Mesenchymal stem cell (in vitro differentiated cells and primary cell): ENCODE results near the gene KRT6C.

Experiments
- DNase-seq: peaks from one replicate; pipeline ENCODE4 v3.0.0-alpha.2; 2013
- H2AFZ ChIP-seq: one replicate; pipeline ENCODE4 v1.6.1; 2013; ENCODE audit warnings: low read depth, mild to moderate bottlenecking, control low read depth, inconsistent platforms, low read length, moderate library complexity
- H2AK5ac ChIP-seq: 2 replicates; pipeline ENCODE4 v1.6.1; 2013; ENCODE audit warnings: low read length, moderate library complexity, mild to moderate bottlenecking, inconsistent platforms; ENCODE audit not compliant: severe bottlenecking
- H2BK120ac ChIP-seq: one replicate; pipeline ENCODE4 v1.6.1; 2013; ENCODE audit warnings: low read depth, mild to moderate bottlenecking, inconsistent platforms, low read length, moderate library complexity
- H2BK12ac ChIP-seq, 2 experiments: one replicate each; pipeline ENCODE4 v1.6.1; 2013; ENCODE audit warnings: inconsistent platforms in 2 of 2, low read length in 2 of 2, mild to moderate bottlenecking in 2 of 2, moderate library complexity in 2 of 2, control low read depth in 1 of 2
- H2BK15ac ChIP-seq: one replicate; pipeline ENCODE4 v1.6.1; 2013; ENCODE audit warnings: mild to moderate bottlenecking, low read depth, inconsistent platforms; ENCODE audit not compliant: poor library complexity, severe bottlenecking
- H2BK5ac ChIP-seq: 2 replicates; pipeline ENCODE4 v1.6.1; 2013; ENCODE audit warnings: low read depth, mild to moderate bottlenecking, low read length, control low read depth, inconsistent platforms; ENCODE audit not compliant: poor library complexity, severe bottlenecking
- H3K14ac ChIP-seq, 2 experiments: one replicate each; pipeline ENCODE4 v1.6.1; 2013; ENCODE audit warnings: inconsistent platforms in 2 of 2, low read length in 2 of 2, control low read depth in 1 of 2, mild to moderate bottlenecking in 1 of 2, moderate library complexity in 1 of 2
- H3K18ac ChIP-seq, 2 experiments: one replicate each; pipeline ENCODE4 v1.6.1; 2013; ENCODE audit warnings: inconsistent platforms in 2 of 2, low read length in 2 of 2, control low read depth in 1 of 2, low read depth in 1 of 2, mild to moderate bottlenecking in 1 of 2
- H3K23ac ChIP-seq, 2 experiments: one replicate each; pipeline ENCODE4 v1.6.1; 2013; ENCODE audit warnings: inconsistent platforms in 2 of 2, low read length in 2 of 2, mild to moderate bottlenecking in 2 of 2, moderate library complexity in 2 of 2, control low read depth in 1 of 2
- H3K27ac ChIP-seq: 2 replicates; pipeline ENCODE4 v1.5.1; 2013; ENCODE audit warnings: mild to moderate bottlenecking, moderate library complexity, low read length, control low read depth, inconsistent platforms; ENCODE audit not compliant: poor library complexity, severe bottlenecking
- H3K27me3 ChIP-seq, 2 experiments: 2 replicates each; pipeline versions ENCODE4 v1.6.1 to v1.7.0; 2013; ENCODE audit warnings: low read length in 2 of 2, mild to moderate bottlenecking in 2 of 2, moderate library complexity in 2 of 2, control low read depth in 1 of 2, inconsistent platforms in 1 of 2; ENCODE audit not compliant: control insufficient read depth in 1 of 2, insufficient read depth in 1 of 2
- H3K36me3 ChIP-seq, 2 experiments: 2 replicates each; pipeline versions ENCODE4 v1.6.1 to v1.7.0; 2013; ENCODE audit warnings: low read length in 2 of 2, control low read depth in 1 of 2, inconsistent platforms in 1 of 2, low read depth in 1 of 2, mild to moderate bottlenecking in 1 of 2; ENCODE audit not compliant: insufficient read depth in 2 of 2, control insufficient read depth in 1 of 2
- H3K4ac ChIP-seq, 2 experiments: one replicate each; pipeline ENCODE4 v1.6.1; 2013; ENCODE audit warnings: inconsistent platforms in 2 of 2, low read length in 2 of 2, mild to moderate bottlenecking in 2 of 2, moderate library complexity in 2 of 2, control low read depth in 1 of 2, low read depth in 1 of 2
- H3K4me1 ChIP-seq: 2 replicates; pipeline ENCODE4 v1.6.1; 2013; ENCODE audit warnings: low read depth, low read length, control low read depth; ENCODE audit not compliant: control insufficient read depth, insufficient read depth
- H3K4me2 ChIP-seq: 2 replicates; pipeline ENCODE4 v1.6.1; 2013; ENCODE audit warnings: low read length, mild to moderate bottlenecking, inconsistent platforms; ENCODE audit not compliant: poor library complexity, severe bottlenecking
- H3K4me3 ChIP-seq, 2 experiments: 2 replicates each; pipeline versions ENCODE4 v1.5.1 to v1.7.0; 2013; ENCODE audit warnings: low read length in 2 of 2, mild to moderate bottlenecking in 2 of 2, control low read depth in 1 of 2, low read depth in 1 of 2; ENCODE audit not compliant: insufficient read depth in 1 of 2
- H3K79me1 ChIP-seq: replicated peaks from 2 replicates; pipeline ENCODE4 v1.6.1; 2013; ENCODE audit warnings: mild to moderate bottlenecking, control low read depth, low read length, inconsistent platforms; ENCODE audit not compliant: poor library complexity, severe bottlenecking
- H3K9ac ChIP-seq: 2 replicates; pipeline ENCODE4 v1.7.0; 2013; ENCODE audit warnings: mild to moderate bottlenecking, low read length, moderate library complexity
- H3K9me3 ChIP-seq: 2 replicates; pipeline ENCODE4 v1.7.0; 2013; ENCODE audit warnings: mild to moderate bottlenecking, low read length; ENCODE audit not compliant: control insufficient read depth
- H4K8ac ChIP-seq: one replicate; pipeline ENCODE4 v1.6.1; 2013; ENCODE audit warnings: inconsistent platforms, mild to moderate bottlenecking, low read length, moderate library complexity
- H4K91ac ChIP-seq: one replicate; pipeline ENCODE4 v1.6.1; 2013; ENCODE audit warnings: mild to moderate bottlenecking, low read length, inconsistent platforms
- WGBS: methylation state at CpG from one replicate; pipeline ENCODE4 v1.1.7; 2013; ENCODE audit warnings: mixed read lengths; 5-methylcytosine and 5-hydroxymethylcytosine counted together

Gene KRT6C

GRCh38 chr12:52440821-52441319, 32.7 kb downstream of the KRT6C start:
- Histone ChIP-seq H3K23ac (no peak overlapping the region), H3K18ac (no peak overlapping the region), H2BK5ac (no peak overlapping the region), H3K27me3 (peaks cover 23 to 27% of the 10 kb centered on the region in 2 experiments), H3K14ac (no peak overlapping the region), H2AK5ac (no peak overlapping the region), H3K9ac (peak overlapping the region; percentile 6), H3K4me1 (no peaks in the 10 kb centered on the region), H2BK12ac (no peak overlapping the region), H2BK15ac (no peak overlapping the region), H4K91ac (no peak overlapping the region), H2BK120ac (no peak overlapping the region), H3K36me3 (no peaks in the 10 kb centered on the region), H3K4ac (no peak overlapping the region), H4K8ac (no peak overlapping the region), H2AFZ (no peak overlapping the region), H3K9me3 (no peaks in the 10 kb centered on the region), H3K4me3 (no peak overlapping the region), H3K79me1 (no peaks in the 10 kb centered on the region), H3K4me2 (no peak overlapping the region), H3K27ac (no peak overlapping the region)
- WGBS, result 91% methylated on average over 5 of the region's 5 CpGs
- peak; percentile 17 for DNase-seq

- Histone ChIP-seq H3K4me1 (no peaks in the 10 kb centered on the region), H2AFZ (no peak overlapping the region), H3K79me1 (no peaks in the 10 kb centered on the region), H3K9ac (no peak overlapping the region), H3K4me3 (no peak overlapping the region), H4K91ac (no peak overlapping the region), H2BK15ac (no peak overlapping the region), H4K8ac (no peak overlapping the region), H3K18ac (no peak overlapping the region), H2BK5ac (no peak overlapping the region), H2BK120ac (no peak overlapping the region), H3K36me3 (no peaks in the 10 kb centered on the region), H3K4me2 (no peak overlapping the region), H3K14ac (no peak overlapping the region), H3K23ac (no peak overlapping the region), H3K27me3 (peaks cover 17 to 27% of the 10 kb centered on the region in 2 experiments), H2AK5ac (no peak overlapping the region), H3K27ac (no peak overlapping the region), H3K4ac (no peak overlapping the region), H2BK12ac (no peak overlapping the region), H3K9me3 (no peaks in the 10 kb centered on the region)
- WGBS, result 53% methylated on average over 1 of the region's 2 CpGs
- no peak for DNase-seq
Measured at GRCh38 chr12:52439845-52440244, 33.8 kb downstream of the KRT6C start.

- H3K79me1 ChIP-seq, result no peaks in the 10 kb centered on the region
- H3K9ac ChIP-seq, result no peak overlapping the region
- no peak overlapping the region for H2AFZ ChIP-seq
- H2BK5ac ChIP-seq, result no peak overlapping the region
- no peak overlapping the region for H3K4me3 ChIP-seq
- no peaks in the 10 kb centered on the region for H3K36me3 ChIP-seq
- H4K8ac ChIP-seq, result no peak overlapping the region
- H2BK15ac ChIP-seq, result no peak overlapping the region
- no peak overlapping the region for H2AK5ac ChIP-seq
- H4K91ac ChIP-seq, result no peak overlapping the region
- no peaks in the 10 kb centered on the region for H3K4me1 ChIP-seq
- H3K9me3 ChIP-seq, result no peaks in the 10 kb centered on the region
- H2BK120ac ChIP-seq, result no peak overlapping the region
- H2BK12ac ChIP-seq, result no peak overlapping the region
- H3K4ac ChIP-seq, result no peak overlapping the region
- H3K27ac ChIP-seq, result no peak overlapping the region
- H3K14ac ChIP-seq, result no peak overlapping the region
- H3K27me3 ChIP-seq, result peaks cover 14 to 27% of the 10 kb centered on the region in 2 experiments
- H3K23ac ChIP-seq, result no peak overlapping the region
- no peak for DNase-seq
- no peak overlapping the region for H3K4me2 ChIP-seq
- 70% methylated on average over 8 of the region's 8 CpGs for WGBS
- H3K18ac ChIP-seq, result no peak overlapping the region
Measured at GRCh38 chr12:52439420-52439819, 34.2 kb downstream of the KRT6C start.

GRCh38 chr12:52438305-52439301, 35.0 kb downstream of the KRT6C start:
- peak overlapping the region in 1 of 2 experiments; percentile 5 for H3K4me3 ChIP-seq

More at GRCh38 chr12:52438305-52439301, 35.0 kb downstream of the KRT6C start:
- H4K91ac ChIP-seq, result no peak overlapping the region
- no peaks in the 10 kb centered on the region for H3K4me1 ChIP-seq
- no peak for DNase-seq
- 83% methylated on average over 8 of the region's 8 CpGs for WGBS
- H3K23ac ChIP-seq, result no peak overlapping the region
- no peak overlapping the region for H2AFZ ChIP-seq
- H3K79me1 ChIP-seq, result no peaks in the 10 kb centered on the region
- no peak overlapping the region for H3K14ac ChIP-seq
- no peak overlapping the region for H3K4me2 ChIP-seq
- H3K4ac ChIP-seq, result no peak overlapping the region
- H3K36me3 ChIP-seq, result no peaks in the 10 kb centered on the region
- no peak overlapping the region for H4K8ac ChIP-seq
- no peak overlapping the region for H2BK5ac ChIP-seq
- no peak overlapping the region for H3K27ac ChIP-seq
- H2BK15ac ChIP-seq, result no peak overlapping the region
- H3K9ac ChIP-seq, result no peak overlapping the region
- H3K18ac ChIP-seq, result no peak overlapping the region
- no peak overlapping the region for H2BK120ac ChIP-seq
- no peaks in the 10 kb centered on the region for H3K9me3 ChIP-seq
- H2AK5ac ChIP-seq, result no peak overlapping the region
- peaks cover 12 to 27% of the 10 kb centered on the region in 2 experiments for H3K27me3 ChIP-seq
- no peak overlapping the region for H2BK12ac ChIP-seq
